K562 (cell line): ENCODE data around the gene SCN5A. TPM values are rescaled to one million over a fixed set of nuclear protein-coding genes. Genes with fewer than 3 reads are reported as not detected.

Source experiments
- ATAC-seq: fragments of 200-7000 bp; cut with Tn5 transposase; 3 replicates; pipeline ENCODE4 v1.9.1; 2020; ENCODE audit warnings: moderate library complexity
- BruUV-seq: library from RNA; stranded (reverse); fragments of 400-500 nt; replicated peaks from 2 replicates; lab custom pipeline; 2021; lab: Mats Ljungman, UMichigan
- CTCF ChIA-PET: fragments of 300-600 bp; formaldehyde crosslinking; extraction: SDS; loops from one replicate; lab custom pipeline; 2021; ENCODE audit warnings: low intra/inter-chr PET ratio; lab: Yijun Ruan, JAX
- POLR2A ChIA-PET: fragments of 300-600, 350-650 bp; sonication (Branson Sonifier 250); formaldehyde crosslinking; extraction: SDS; loops from one replicate; lab custom pipeline; 2021; ENCODE audit warnings: antibody characterized with exemption, inconsistent platforms; lab: Yijun Ruan, JAX
- DNase-seq, 4 experiments: peaks; one replicate each; pipeline versions ENCODE4 v3.0.0 to v3.0.0-alpha.2; 2011 to 2018; ENCODE audit warnings: low spot score in 3 of 4, mixed read lengths in 3 of 4; ENCODE audit errors: extremely low read depth in 1 of 4
- FAIRE-seq: peaks from 2 replicates; lab custom pipeline; 2011; peaks lifted over from hg19 to GRCh38; lab: Jason Lieb, UNC
- H2AFZ ChIP-seq: 2 replicates; pipeline ENCODE4 v1.6.0; 2011; ENCODE audit warnings: low read depth, low read length, control low read depth, inconsistent platforms
- H3K27ac ChIP-seq: fragments of 200-600 bp; 3 replicates; pipeline ENCODE4 v1.8.0; 2011; ENCODE audit warnings: low read depth, mild to moderate bottlenecking, control low read depth, inconsistent platforms, low read length, moderate library complexity, mixed read lengths; ENCODE audit errors: extremely low read depth
- H3K27me3 ChIP-seq, 2 experiments: fragments of 300-600 bp in 1 of 2; 2 replicates in 1 of 2; 3 replicates in 1 of 2; pipeline versions ENCODE4 v1.6.0 to v1.8.0; 2011; ENCODE audit warnings: inconsistent platforms in 2 of 2, low read length in 2 of 2, mild to moderate bottlenecking in 1 of 2, mixed read lengths in 1 of 2, moderate library complexity in 1 of 2; ENCODE audit not compliant: control insufficient read depth in 2 of 2, insufficient read depth in 2 of 2
- H3K36me3 ChIP-seq: fragments of 300-600 bp; 3 replicates; pipeline ENCODE4 v1.8.0; 2011; ENCODE audit warnings: mild to moderate bottlenecking, low read length, inconsistent platforms; ENCODE audit not compliant: control insufficient read depth, insufficient read depth
- H3K4me1 ChIP-seq, 2 experiments: fragments of 200-600 bp in 1 of 2; replicated peaks in 1 of 2; 2 replicates in 1 of 2; 3 replicates in 1 of 2; pipeline versions ENCODE4 v1.5.1 to v1.8.0; 2011; ENCODE audit warnings: inconsistent platforms in 2 of 2, low read length in 2 of 2, mild to moderate bottlenecking in 1 of 2, mixed read lengths in 1 of 2, moderate library complexity in 1 of 2; ENCODE audit not compliant: control insufficient read depth in 2 of 2, insufficient read depth in 2 of 2
- H3K4me2 ChIP-seq: 2 replicates; pipeline ENCODE4 v1.6.1; 2011; ENCODE audit warnings: low read length, control low read depth, inconsistent platforms, mixed read lengths; ENCODE audit not compliant: insufficient read depth
- H3K4me3 ChIP-seq: fragments of 200-600 bp; sonication (generic), shearing (Covaris generic); 2 replicates; pipeline ENCODE4 v1.5.1; 2016; ENCODE audit warnings: control low read depth, inconsistent platforms
- H3K79me2 ChIP-seq: fragments of 200-600 bp; 3 replicates; pipeline ENCODE4 v1.8.0; 2011; ENCODE audit warnings: low read length, inconsistent platforms; ENCODE audit not compliant: control insufficient read depth, insufficient read depth
- H3K9ac ChIP-seq, 2 experiments: 2 replicates each; pipeline versions ENCODE4 v1.6.0 to v1.6.1; 2011; ENCODE audit warnings: low read depth in 2 of 2, low read length in 2 of 2, control low read depth in 1 of 2, inconsistent platforms in 1 of 2, mild to moderate bottlenecking in 1 of 2, mixed read lengths in 1 of 2; ENCODE audit not compliant: insufficient read depth in 1 of 2
- H3K9me1 ChIP-seq: one replicate; pipeline ENCODE4 v1.6.0; 2011; ENCODE audit warnings: inconsistent platforms, mild to moderate bottlenecking, low read length, moderate library complexity; ENCODE audit not compliant: control insufficient read depth, insufficient read depth
- H3K9me3 ChIP-seq: replicated peaks from 2 replicates; pipeline ENCODE4 v1.5.1; 2011; ENCODE audit warnings: low read depth, low read length, inconsistent platforms; ENCODE audit not compliant: control insufficient read depth, insufficient read depth
- H4K20me1 ChIP-seq: replicated peaks from 2 replicates; pipeline ENCODE4 v1.6.1; 2011; ENCODE audit warnings: low read length, inconsistent platforms, mixed read lengths; ENCODE audit not compliant: control insufficient read depth, insufficient read depth
- GABPA ChIP-seq: fragments of 200-800 bp; sonication (Bioruptor generic); conservative IDR thresholded peaks from 2 replicates; pipeline ENCODE4 v1.6.1; 2016; ENCODE audit warnings: low read depth, missing genetic modification characterization, missing compliant biosample characterization
- GABPB1 ChIP-seq: sonication (generic); formaldehyde crosslinking; IDR thresholded peaks from 2 replicates; pipeline ENCODE4 v1.8.0; 2022; ENCODE audit warnings: mild to moderate bottlenecking, missing genetic modification reagents
- NUFIP1 ChIP-seq: fragments of 450-650 bp; IDR thresholded peaks from 2 replicates; pipeline ENCODE4 v1.6.1; 2018; ENCODE audit not compliant: partially characterized antibody
- RNF219 ChIP-seq: fragments of 250-450 bp; sonication (Bioruptor Pico); IDR thresholded peaks from 2 replicates; pipeline ENCODE4 v1.5.0; 2022; ENCODE audit warnings: mild to moderate bottlenecking
- ZFP1 ChIP-seq: fragments of 450-650 bp; formaldehyde crosslinking; IDR thresholded peaks from 2 replicates; pipeline ENCODE4 v1.4.0; 2020; ENCODE audit warnings: mild to moderate bottlenecking, mixed read lengths
- WGBS: fragments of 100-300 bp; shearing (Covaris generic); methylation state at CpG from one replicate; pipeline ENCODE4 v1.1.6; 2016; ENCODE audit warnings: low coverage, mixed read lengths; ENCODE audit not compliant: insufficient coverage; ENCODE audit errors: missing lambda C conversion rate; 5-methylcytosine and 5-hydroxymethylcytosine counted together
- in situ Hi-C: fragments of 300-500 bp; cut with MboI; formaldehyde crosslinking; loops from 4 replicates; pipeline ENCODE4 v1.15.0; 2018; ENCODE audit warnings: inconsistent platforms, mixed read lengths
- intact Hi-C: fragments of 100-400 bp; cut with micrococcal nuclease; formaldehyde crosslinking; loops from 2 replicates; pipeline ENCODE4 v1.14.2; 2022
- polyA plus RNA-seq, 8 experiments: library from polyadenylated mRNA; depleted of rRNA in 4 of 8; stranded (reverse) in 5 of 8; unstranded in 3 of 8; fragments of >200 nt; fragmentation: Nextera tagmentation in 2 of 8; fragmentation: Illumina TruSeq in 1 of 8; extraction: Ambion mirVana in 2 of 8; extraction: Trizol in 1 of 8; gene quantifications; 2 replicates each; pipeline versions ENCODE4 v1.2.1 to v1.2.3, GENCODE V29; 2011 to 2014; ENCODE audit warnings: inconsistent platforms in 1 of 8, missing spikeins in 1 of 8
- total RNA-seq, 7 experiments: library from RNA; depleted of rRNA in 6 of 7; stranded (reverse); fragments of >200 nt in 6 of 7; fragmentation: Illumina TruSeq in 2 of 7; extraction: Trizol in 2 of 7; gene quantifications; 2 replicates each; pipeline versions ENCODE4 v1.2.1 to v1.2.3, GENCODE V29; 2011 to 2021; ENCODE audit warnings: low replicate concordance in 1 of 7

The SCN5A gene
- total and polyA plus RNA-seq, 9 of the 15 experiments (the other 6 are each of a cell fraction or from before 2014, with no cell fraction given) = 0.07 to 1.4 (median 0.21) TPM; not detected in 2

GRCh38 chr3:38634111-38634510 lies 15.4 kb downstream of the SCN5A start:
- Histone ChIP-seq H3K4me2 (no peak overlapping the region), H2AFZ (no peak overlapping the region), H3K9ac (no peak overlapping the region), H3K4me1 (no peaks in the 10 kb centered on the region), H3K27ac (no peak overlapping the region), H3K79me2 (no peaks in the 10 kb centered on the region), H4K20me1 (peaks cover 18% of the 10 kb centered on the region), H3K4me3 (no peak overlapping the region), H3K36me3 (no peaks in the 10 kb centered on the region), H3K9me3 (no peaks in the 10 kb centered on the region), H3K9me1 (no peaks in the 10 kb centered on the region), H3K27me3 (peaks cover 37 to 81% of the 10 kb centered on the region in 2 experiments)
- intact Hi-C loops (no loop called here), in situ Hi-C loops (no loop called here)
- 0% methylated on average over 11 of the region's 11 CpGs for WGBS
- CTCF ChIA-PET = no interaction called here
- ATAC-seq (no peak), DNase-seq (no peak), FAIRE-seq (no peak)
- no peak for TF ChIP-seq NUFIP1
- TF ChIP-seq RNF219 = no peak
- TF ChIP-seq ZFP1 = no peak
- TF ChIP-seq GABPB1 (CRISPR knock-in tag) = peak; percentile 42; the same call in 1 of the 2 replicates
- TF ChIP-seq GABPA (tag) = peak; percentile 50
- POLR2A ChIA-PET = interaction anchor here (0.5 to 1.5 kb wide), 7 partner anchors 9 to 322 kb away, joined by 3 to 5 read pairs (median 3); no protein-coding TSS in a partner anchor
- no TSS peak for BruUV-seq
